Islet of Langerhans (tissue), 1 donor: ENCODE results near the gene IL31RA.

Source experiments
- FAIRE-seq: peaks from one replicate; lab custom pipeline; 2011; peaks lifted over from hg19 to GRCh38; lab: Jason Lieb, UNC

IL31RA gene

GRCh38 chr5:55903121-55903701 is 52.1 kb downstream of the IL31RA start:
- FAIRE-seq: no peak

GRCh38 chr5:55904152-55904551 is 53.0 kb downstream of the IL31RA start:
- FAIRE-seq: no peak

GRCh38 chr5:55905251-55905650 is 54.1 kb downstream of the IL31RA start:
- no peak for FAIRE-seq

GRCh38 chr5:55907927-55908326 is 56.8 kb downstream of the IL31RA start:
- no peak for FAIRE-seq

- no peak for FAIRE-seq
These were observed 57.6 kb downstream of the IL31RA start for GRCh38 chr5:55908804-55909203.

GRCh38 chr5:55911784-55912653 is 60.9 kb downstream of the IL31RA start:
- FAIRE-seq: no peak

GRCh38 chr5:55913466-55914413 is 62.6 kb downstream of the IL31RA start:
- no peak for FAIRE-seq

GRCh38 chr5:55914971-55915370 is 63.8 kb downstream of the IL31RA start:
- no peak for FAIRE-seq

GRCh38 chr5:55915783-55916182 is 64.6 kb downstream of the IL31RA start:
- FAIRE-seq: no peak

- FAIRE-seq: no peak
These were observed 65.8 kb downstream of the IL31RA start for GRCh38 chr5:55916986-55917385.

- no peak for FAIRE-seq
These were observed 66.4 kb downstream of the IL31RA start for GRCh38 chr5:55917402-55918086.

- no peak for FAIRE-seq
These were observed 67.2 kb downstream of the IL31RA start for GRCh38 chr5:55918087-55919035.

- FAIRE-seq: no peak
These were observed 68.5 kb downstream of the IL31RA start for GRCh38 chr5:55919625-55920024.

- FAIRE-seq: no peak
These were observed 69.6 kb downstream of the IL31RA start for GRCh38 chr5:55920784-55921183.

GRCh38 chr5:55921617-55922016 is 70.5 kb downstream of the IL31RA start:
- no peak for FAIRE-seq

- no peak for FAIRE-seq
These were observed 72.1 kb downstream of the IL31RA start for GRCh38 chr5:55923177-55923771.

- no peak for FAIRE-seq
These were observed 72.8 kb downstream of the IL31RA start for GRCh38 chr5:55923865-55924500.

GRCh38 chr5:55924744-55925143 is 73.6 kb downstream of the IL31RA start:
- FAIRE-seq: no peak

- FAIRE-seq: no peak
These were observed 74.0 kb downstream of the IL31RA start for GRCh38 chr5:55925181-55925580.

- FAIRE-seq: no peak
These were observed 74.6 kb downstream of the IL31RA start for GRCh38 chr5:55925712-55926111.
